ENCODE measurements around the gene TARS2.

DNA sequence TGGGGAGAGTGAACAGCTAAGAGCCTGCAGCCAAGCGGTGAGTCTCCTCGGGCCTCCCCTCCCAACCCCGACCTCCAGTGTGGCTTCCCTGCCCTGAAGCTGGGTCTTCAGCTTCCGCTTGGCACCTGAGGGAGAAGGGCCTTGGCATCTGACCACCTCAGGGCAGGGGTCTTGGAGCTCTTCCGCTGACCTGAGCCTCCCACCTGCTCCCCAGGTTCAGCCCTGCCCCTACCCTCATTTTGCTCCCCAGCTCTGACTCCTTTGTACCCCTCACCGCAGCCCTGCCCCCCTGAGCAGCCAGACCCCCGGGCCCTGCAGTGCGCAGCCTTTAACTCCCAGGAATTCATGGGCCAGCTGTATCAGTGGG, 66.8 kb downstream of the TARS2 start:
- no peak for TF ChIP-seq EZH2 (IDR thresholded peaks at IDR 0.05)
- no peak for TF ChIP-seq POLR2AphosphoS5 (IDR thresholded peaks at IDR 0.05; ENCODE audit: borderline replicate concordance, low read depth, low read length)

Data from SK-N-MC (cell line).